MM.1S (cell line): Measurements from ENCODE around the gene ENOX1.

Source experiments
- EZH2phosphoT487 ChIP-seq: fragments of 300-600 bp; sonication (generic); IDR thresholded peaks from 2 replicates; pipeline ENCODE4 v1.6.1; 2018; ENCODE audit warnings: antibody characterized with exemption, low read length
- TF ChIP-seq, protein P1 (sequence below): fragments of 300-600 bp; sonication (generic); IDR thresholded peaks from 2 replicates; pipeline ENCODE4 v1.5.1; 2016; ENCODE audit warnings: antibody characterized with exemption, low read length, mixed read lengths

DNA sequence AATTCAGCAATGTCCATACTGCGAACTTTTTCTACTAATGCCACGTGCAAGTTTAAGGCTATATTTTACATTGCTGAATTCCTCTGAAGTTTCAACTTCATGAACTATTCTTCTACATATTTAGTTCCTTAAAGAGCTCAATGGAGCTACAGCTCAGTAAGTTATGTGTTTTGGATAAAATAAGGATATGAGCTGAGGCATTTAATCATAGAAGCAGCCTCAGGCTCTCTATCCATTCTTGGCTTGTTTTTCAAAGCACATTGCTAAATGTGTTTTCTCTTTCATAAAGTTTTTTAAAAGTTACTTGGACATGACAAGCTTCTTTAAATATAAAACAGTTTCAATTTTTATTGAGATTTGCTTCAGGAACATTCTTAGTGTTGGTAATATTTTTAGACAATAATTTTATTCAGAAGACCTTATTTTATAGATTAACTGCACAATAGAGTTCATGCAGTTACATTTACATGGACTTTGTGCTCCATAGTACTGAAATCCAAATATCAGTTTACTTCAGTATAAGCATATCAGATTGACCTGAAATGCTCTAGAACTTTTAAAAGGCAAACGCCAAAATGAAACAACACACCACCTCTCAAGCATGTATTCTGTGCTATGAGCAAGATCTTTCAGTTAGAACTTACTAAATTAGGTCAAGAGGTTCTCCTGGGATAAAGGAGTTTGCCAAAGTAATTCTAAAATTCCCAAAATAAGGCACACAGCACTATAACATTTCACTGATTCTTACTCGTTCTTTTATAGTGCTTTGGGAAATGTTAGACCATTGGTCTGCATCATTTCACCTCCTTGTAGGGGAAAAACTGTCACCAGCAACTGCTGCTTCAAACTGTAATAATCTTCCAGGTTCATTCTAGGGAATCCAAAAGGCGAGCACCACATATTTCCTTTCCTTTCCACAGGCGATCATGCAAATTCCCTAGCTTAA, 275.5 kb downstream of the ENOX1 start:
- TF ChIP-seq EZH2phosphoT487 = no peak
- TF ChIP-seq, protein P1, sequence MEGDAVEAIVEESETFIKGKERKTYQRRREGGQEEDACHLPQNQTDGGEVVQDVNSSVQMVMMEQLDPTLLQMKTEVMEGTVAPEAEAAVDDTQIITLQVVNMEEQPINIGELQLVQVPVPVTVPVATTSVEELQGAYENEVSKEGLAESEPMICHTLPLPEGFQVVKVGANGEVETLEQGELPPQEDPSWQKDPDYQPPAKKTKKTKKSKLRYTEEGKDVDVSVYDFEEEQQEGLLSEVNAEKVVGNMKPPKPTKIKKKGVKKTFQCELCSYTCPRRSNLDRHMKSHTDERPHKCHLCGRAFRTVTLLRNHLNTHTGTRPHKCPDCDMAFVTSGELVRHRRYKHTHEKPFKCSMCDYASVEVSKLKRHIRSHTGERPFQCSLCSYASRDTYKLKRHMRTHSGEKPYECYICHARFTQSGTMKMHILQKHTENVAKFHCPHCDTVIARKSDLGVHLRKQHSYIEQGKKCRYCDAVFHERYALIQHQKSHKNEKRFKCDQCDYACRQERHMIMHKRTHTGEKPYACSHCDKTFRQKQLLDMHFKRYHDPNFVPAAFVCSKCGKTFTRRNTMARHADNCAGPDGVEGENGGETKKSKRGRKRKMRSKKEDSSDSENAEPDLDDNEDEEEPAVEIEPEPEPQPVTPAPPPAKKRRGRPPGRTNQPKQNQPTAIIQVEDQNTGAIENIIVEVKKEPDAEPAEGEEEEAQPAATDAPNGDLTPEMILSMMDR = no peak
